ENCODE data around the gene OR10S1. TPM values are rescaled to one million over a fixed set of nuclear protein-coding genes. Genes with fewer than 3 reads are reported as not detected.

The OR10S1 gene
- total RNA-seq, 1 experiment from 2014 or later, result not detected

- H3K4me1 Mint-ChIP-seq (ENCODE audit: low read depth, unreplicated experiment), result peaks cover 22% of the 10 kb centered on the region
- Histone ChIP-seq H3K36me3 (ENCODE audit: control insufficient read depth, insufficient read depth, low read length) (no peaks in the 10 kb centered on the region), H3K27me3 (replicated peaks; ENCODE audit: control insufficient read depth, insufficient read depth, low read length) (no peaks in the 10 kb centered on the region), H3K4me3 (ENCODE audit: low read depth, low read length) (no peak overlapping the region), H3K9me3 (0 out of 2 replicates have a peak, but pooled peaks cover 5% of the 10 kb centered on the region), H3K4me1 (peaks cover 45% of the 10 kb centered on the region)
- intact Hi-C loops (cut with micrococcal nuclease; ENCODE audit: unreplicated experiment), result no loop called here
- no peak overlapping the region for H3K27ac Mint-ChIP-seq (ENCODE audit: unreplicated experiment)
- no peak overlapping the region for H3K4me3 Mint-ChIP-seq (ENCODE audit: unreplicated experiment)
- H3K9me3 Mint-ChIP-seq (ENCODE audit: unreplicated experiment), result peaks cover 22% of the 10 kb centered on the region
- no peak for DNase-seq
- H3K36me3 Mint-ChIP-seq (ENCODE audit: insufficient read depth, unreplicated experiment), result no peaks in the 10 kb centered on the region
- CTCF ChIA-PET, result no interaction called here
- no peaks in the 10 kb centered on the region for H3K27me3 Mint-ChIP-seq (ENCODE audit: insufficient read depth, unreplicated experiment)
- TF ChIP-seq, protein P1, sequence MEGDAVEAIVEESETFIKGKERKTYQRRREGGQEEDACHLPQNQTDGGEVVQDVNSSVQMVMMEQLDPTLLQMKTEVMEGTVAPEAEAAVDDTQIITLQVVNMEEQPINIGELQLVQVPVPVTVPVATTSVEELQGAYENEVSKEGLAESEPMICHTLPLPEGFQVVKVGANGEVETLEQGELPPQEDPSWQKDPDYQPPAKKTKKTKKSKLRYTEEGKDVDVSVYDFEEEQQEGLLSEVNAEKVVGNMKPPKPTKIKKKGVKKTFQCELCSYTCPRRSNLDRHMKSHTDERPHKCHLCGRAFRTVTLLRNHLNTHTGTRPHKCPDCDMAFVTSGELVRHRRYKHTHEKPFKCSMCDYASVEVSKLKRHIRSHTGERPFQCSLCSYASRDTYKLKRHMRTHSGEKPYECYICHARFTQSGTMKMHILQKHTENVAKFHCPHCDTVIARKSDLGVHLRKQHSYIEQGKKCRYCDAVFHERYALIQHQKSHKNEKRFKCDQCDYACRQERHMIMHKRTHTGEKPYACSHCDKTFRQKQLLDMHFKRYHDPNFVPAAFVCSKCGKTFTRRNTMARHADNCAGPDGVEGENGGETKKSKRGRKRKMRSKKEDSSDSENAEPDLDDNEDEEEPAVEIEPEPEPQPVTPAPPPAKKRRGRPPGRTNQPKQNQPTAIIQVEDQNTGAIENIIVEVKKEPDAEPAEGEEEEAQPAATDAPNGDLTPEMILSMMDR (IDR thresholded peaks at IDR 0.05; ENCODE audit: insufficient read depth in 1 of 2, low read depth in 1 of 2, low read length in 1 of 2, severe bottlenecking in 1 of 2, unreplicated experiment in 1 of 2), result no peak
- no TSS peak for BruUV-seq (replicated peaks)
- POLR2A ChIA-PET, result no interaction called here
Measured at GRCh38 chr11:123945132-123945531, 32.4 kb downstream of the OR10S1 start.

DNA sequence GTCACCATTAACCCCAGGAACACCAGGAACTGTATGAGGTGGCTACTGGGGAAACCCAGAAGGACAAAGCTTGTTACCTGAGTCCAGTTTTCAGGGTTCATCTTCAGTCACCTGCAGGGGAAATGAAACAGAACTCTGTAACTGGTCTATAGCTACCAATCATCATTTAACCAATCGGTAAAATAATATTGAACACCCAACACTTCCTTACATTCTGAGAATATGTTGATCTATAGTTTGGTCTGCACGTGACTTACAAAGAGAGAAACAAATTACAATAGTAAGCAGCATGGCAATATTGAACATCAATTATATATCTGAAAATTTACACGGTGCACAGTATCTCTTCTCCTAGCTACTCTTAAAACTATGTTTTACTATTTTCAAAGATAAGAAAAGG, 33.8 kb downstream of the OR10S1 start, which contains the start of gene OR6T1:
Gene OR6T1 (minus strand): TSS at position 101 of the 400 bp plus-strand sequence. CDS start 0 bp downstream, at position 101.
- intact Hi-C loops (cut with micrococcal nuclease; ENCODE audit: unreplicated experiment), result no loop called here
- Histone ChIP-seq H3K9me3 (0 out of 2 replicates have a peak, but pooled peaks cover 5% of the 10 kb centered on the region), H3K4me3 (ENCODE audit: low read depth, low read length) (no peak within 1 kb of the TSS), H3K4me1 (peaks cover 34% of the 10 kb centered on the region), H3K27me3 (replicated peaks; ENCODE audit: control insufficient read depth, insufficient read depth, low read length) (no peaks in the 10 kb centered on the region), H3K36me3 (ENCODE audit: control insufficient read depth, insufficient read depth, low read length) (no peaks in the 10 kb centered on the region)
- no TSS peak for BruUV-seq (replicated peaks)
- Mint-ChIP-seq H3K4me1 (ENCODE audit: low read depth, unreplicated experiment) (peaks cover 12% of the 10 kb centered on the region), H3K27ac (ENCODE audit: unreplicated experiment) (no peak within 1 kb of the TSS), H3K4me3 (ENCODE audit: unreplicated experiment) (no peak within 1 kb of the TSS), H3K36me3 (ENCODE audit: insufficient read depth, unreplicated experiment) (no peaks in the 10 kb centered on the region), H3K27me3 (ENCODE audit: insufficient read depth, unreplicated experiment) (no peaks in the 10 kb centered on the region), H3K9me3 (ENCODE audit: unreplicated experiment) (peaks cover 31% of the 10 kb centered on the region)
- TF ChIP-seq, protein P1 (IDR thresholded peaks at IDR 0.05; ENCODE audit: insufficient read depth in 1 of 2, low read depth in 1 of 2, low read length in 1 of 2, severe bottlenecking in 1 of 2, unreplicated experiment in 1 of 2), result no peak
- ChIA-PET CTCF (no interaction called here), POLR2A (no interaction called here)
- no peak for DNase-seq

DNA sequence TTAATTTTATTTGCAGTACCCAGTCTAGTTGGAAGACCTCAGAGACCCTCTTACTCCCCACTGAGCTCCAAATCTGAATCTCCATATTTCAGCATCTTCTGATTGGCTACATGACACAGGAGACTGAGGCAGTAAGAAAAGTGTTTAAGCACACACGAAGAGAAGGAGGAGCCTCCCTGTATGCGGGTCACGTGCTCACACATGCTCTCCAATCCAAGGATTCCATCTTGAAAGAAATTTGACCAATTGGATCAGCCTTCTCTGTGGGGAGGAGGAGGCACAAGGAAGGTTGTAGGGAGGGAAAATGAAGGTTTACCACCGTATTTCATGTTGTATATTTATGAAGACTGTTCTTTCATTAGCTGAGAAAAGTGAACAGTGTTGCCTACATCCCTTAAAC, 35.2 kb downstream of the OR10S1 start:
- intact Hi-C loops (cut with micrococcal nuclease; ENCODE audit: unreplicated experiment), result no loop called here
- Mint-ChIP-seq H3K27me3 (ENCODE audit: insufficient read depth, unreplicated experiment) (peaks cover 1% of the 10 kb centered on the region), H3K27ac (ENCODE audit: unreplicated experiment) (no peak overlapping the region), H3K4me1 (ENCODE audit: low read depth, unreplicated experiment) (peaks cover 12% of the 10 kb centered on the region), H3K36me3 (ENCODE audit: insufficient read depth, unreplicated experiment) (no peaks in the 10 kb centered on the region), H3K9me3 (ENCODE audit: unreplicated experiment) (peaks cover 31% of the 10 kb centered on the region), H3K4me3 (ENCODE audit: unreplicated experiment) (no peak overlapping the region)
- CTCF ChIA-PET, result no interaction called here
- peaks cover 30% of the 10 kb centered on the region for H3K4me1 ChIP-seq
- H3K9me3 ChIP-seq, result 0 out of 2 replicates have a peak, but pooled peaks cover 5% of the 10 kb centered on the region
- H3K27me3 ChIP-seq (replicated peaks; ENCODE audit: control insufficient read depth, insufficient read depth, low read length), result no peaks in the 10 kb centered on the region
- POLR2A ChIA-PET, result no interaction called here
- DNase-seq, result no peak
- no peaks in the 10 kb centered on the region for H3K36me3 ChIP-seq (ENCODE audit: control insufficient read depth, insufficient read depth, low read length)
- no peak overlapping the region for H3K4me3 ChIP-seq (ENCODE audit: low read depth, low read length)
- TF ChIP-seq, protein P1 (IDR thresholded peaks at IDR 0.05; ENCODE audit: insufficient read depth in 1 of 2, low read depth in 1 of 2, low read length in 1 of 2, severe bottlenecking in 1 of 2, unreplicated experiment in 1 of 2), result no peak
- no TSS peak for BruUV-seq (replicated peaks)
